HepG2 (cell line): ENCODE results near the gene SAE1. TPM values are rescaled to one million over a fixed set of nuclear protein-coding genes. Genes with fewer than 3 reads are reported as not detected.

Source experiments
- ATAD3A ChIP-seq: sonication (generic); formaldehyde crosslinking; IDR thresholded peaks from 2 replicates; pipeline ENCODE4 v1.4.0; 2020; ENCODE audit warnings: missing genetic modification reagents
- E2F2 ChIP-seq: sonication (generic); formaldehyde crosslinking; IDR thresholded peaks from 2 replicates; pipeline ENCODE4 v1.4.0; 2020; ENCODE audit warnings: missing genetic modification reagents, borderline replicate concordance
- IRF1 ChIP-seq: sonication (generic); formaldehyde crosslinking; IDR thresholded peaks from 2 replicates; pipeline ENCODE4 v1.4.0; 2020; ENCODE audit warnings: low read depth, mild to moderate bottlenecking, missing genetic modification reagents
- MXD3 ChIP-seq: IDR thresholded peaks from 2 replicates; pipeline ENCODE4 v1.6.1; 2016; ENCODE audit warnings: mild to moderate bottlenecking, missing biosample characterization, missing genetic modification reagents
- SP140L ChIP-seq: sonication (generic); formaldehyde crosslinking; IDR thresholded peaks from 2 replicates; pipeline ENCODE4 v1.4.0; 2020; ENCODE audit warnings: missing genetic modification reagents, borderline replicate concordance
- TEAD3 ChIP-seq: optimal IDR thresholded peaks from 2 replicates; pipeline ENCODE3; 2016; ENCODE audit warnings: borderline replicate concordance
- TRIM24 ChIP-seq: sonication (generic); formaldehyde crosslinking; IDR thresholded peaks from 2 replicates; pipeline ENCODE4 v1.8.0; 2022; ENCODE audit warnings: mild to moderate bottlenecking, missing genetic modification reagents
- ZNF577 ChIP-seq: sonication (generic); formaldehyde crosslinking; IDR thresholded peaks from 2 replicates; pipeline ENCODE4 v1.4.0; 2020; ENCODE audit warnings: mild to moderate bottlenecking, low read depth, missing genetic modification reagents, borderline replicate concordance
- ZNF672 ChIP-seq: sonication (generic); formaldehyde crosslinking; IDR thresholded peaks from 2 replicates; pipeline ENCODE4 v1.8.1; 2022; ENCODE audit warnings: missing genetic modification reagents
- polyA plus RNA-seq, 8 experiments: library from polyadenylated mRNA; depleted of rRNA in 3 of 8; stranded (reverse) in 7 of 8; unstranded in 1 of 8; fragments of >200 nt; fragmentation: Illumina TruSeq in 4 of 8; extraction: Trizol in 4 of 8; gene quantifications; 2 replicates each; pipeline versions ENCODE4 v1.2.1 to v1.2.3, GENCODE V29; 2011 to 2016; ENCODE audit warnings: low read depth in 4 of 8, missing spikeins in 1 of 8, mixed read lengths in 1 of 8; ENCODE audit not compliant: insufficient read depth in 1 of 8
- total RNA-seq, 5 experiments: library from RNA; depleted of rRNA; stranded (reverse); fragments of >200 nt; fragmentation: Illumina TruSeq; extraction: Trizol; gene quantifications; 2 replicates each; pipeline ENCODE4 v1.2.3, GENCODE V29; 2016; ENCODE audit warnings: low read depth in 1 of 5
- TF ChIP-seq, protein P1 (sequence below), 2 experiments: fragments of 450-650 bp in 1 of 2; sonication (generic) in 1 of 2; formaldehyde crosslinking in 1 of 2; IDR thresholded peaks; 2 replicates each; pipeline versions ENCODE4 v1.6.1 to v1.8.0; 2016 to 2022; ENCODE audit warnings: antibody characterized with exemption in 1 of 2, mild to moderate bottlenecking in 1 of 2, missing genetic modification reagents in 1 of 2

The SAE1 gene
- total and polyA plus RNA-seq, 2 of the 13 experiments (the other 11 are each of a cell fraction or from before 2014, with no cell fraction given) = 87.6 to 197 TPM

DNA sequence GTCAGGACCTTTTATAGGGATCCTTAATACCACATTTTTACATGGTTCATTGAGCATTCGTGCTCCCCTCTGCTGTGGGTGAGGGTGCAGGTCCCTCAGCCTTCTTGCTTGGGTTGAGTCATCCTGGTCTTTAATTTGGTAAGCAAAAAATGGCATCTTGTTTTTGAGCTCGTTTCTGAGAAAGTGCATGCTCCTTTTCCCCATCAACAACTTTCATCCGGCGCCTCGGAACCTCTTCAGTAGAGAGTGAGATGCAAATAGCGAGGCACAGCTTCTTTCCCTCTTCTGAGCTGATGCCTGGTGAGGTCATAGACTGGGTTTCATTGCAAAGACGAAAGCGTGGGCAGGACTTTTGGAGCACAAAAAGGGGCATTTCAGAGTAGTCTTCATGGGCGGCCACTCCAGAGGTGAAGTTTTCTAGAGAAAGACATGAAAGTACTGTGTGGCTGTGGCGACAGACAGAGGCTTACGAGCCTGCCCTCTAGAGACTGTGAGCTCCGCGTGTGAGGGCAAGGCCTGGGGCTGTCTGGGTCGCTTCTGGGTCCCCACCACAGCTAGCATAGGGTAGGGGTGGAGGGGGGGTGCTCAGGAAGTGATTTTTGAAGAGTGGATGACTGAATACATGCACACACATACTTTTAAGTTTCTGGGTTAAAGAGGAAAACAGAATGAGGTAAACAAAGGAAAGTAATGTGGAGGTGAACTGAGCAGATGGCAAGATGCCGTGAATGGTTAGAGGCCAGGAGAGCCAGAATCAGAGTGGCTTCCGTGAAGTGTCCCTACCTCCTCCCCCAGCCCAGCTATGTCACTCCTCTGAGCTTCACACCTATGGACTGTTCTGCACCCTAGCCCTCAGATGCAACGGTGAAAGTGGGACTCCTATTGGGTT lies 56.1 kb downstream of the SAE1 start (continued):
- TF ChIP-seq, protein P1, sequence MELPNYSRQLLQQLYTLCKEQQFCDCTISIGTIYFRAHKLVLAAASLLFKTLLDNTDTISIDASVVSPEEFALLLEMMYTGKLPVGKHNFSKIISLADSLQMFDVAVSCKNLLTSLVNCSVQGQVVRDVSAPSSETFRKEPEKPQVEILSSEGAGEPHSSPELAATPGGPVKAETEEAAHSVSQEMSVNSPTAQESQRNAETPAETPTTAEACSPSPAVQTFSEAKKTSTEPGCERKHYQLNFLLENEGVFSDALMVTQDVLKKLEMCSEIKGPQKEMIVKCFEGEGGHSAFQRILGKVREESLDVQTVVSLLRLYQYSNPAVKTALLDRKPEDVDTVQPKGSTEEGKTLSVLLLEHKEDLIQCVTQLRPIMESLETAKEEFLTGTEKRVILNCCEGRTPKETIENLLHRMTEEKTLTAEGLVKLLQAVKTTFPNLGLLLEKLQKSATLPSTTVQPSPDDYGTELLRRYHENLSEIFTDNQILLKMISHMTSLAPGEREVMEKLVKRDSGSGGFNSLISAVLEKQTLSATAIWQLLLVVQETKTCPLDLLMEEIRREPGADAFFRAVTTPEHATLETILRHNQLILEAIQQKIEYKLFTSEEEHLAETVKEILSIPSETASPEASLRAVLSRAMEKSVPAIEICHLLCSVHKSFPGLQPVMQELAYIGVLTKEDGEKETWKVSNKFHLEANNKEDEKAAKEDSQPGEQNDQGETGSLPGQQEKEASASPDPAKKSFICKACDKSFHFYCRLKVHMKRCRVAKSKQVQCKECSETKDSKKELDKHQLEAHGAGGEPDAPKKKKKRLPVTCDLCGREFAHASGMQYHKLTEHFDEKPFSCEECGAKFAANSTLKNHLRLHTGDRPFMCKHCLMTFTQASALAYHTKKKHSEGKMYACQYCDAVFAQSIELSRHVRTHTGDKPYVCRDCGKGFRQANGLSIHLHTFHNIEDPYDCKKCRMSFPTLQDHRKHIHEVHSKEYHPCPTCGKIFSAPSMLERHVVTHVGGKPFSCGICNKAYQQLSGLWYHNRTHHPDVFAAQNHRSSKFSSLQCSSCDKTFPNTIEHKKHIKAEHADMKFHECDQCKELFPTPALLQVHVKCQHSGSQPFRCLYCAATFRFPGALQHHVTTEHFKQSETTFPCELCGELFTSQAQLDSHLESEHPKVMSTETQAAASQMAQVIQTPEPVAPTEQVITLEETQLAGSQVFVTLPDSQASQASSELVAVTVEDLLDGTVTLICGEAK (IDR thresholded peaks at IDR 0.05) = no peak
- TF ChIP-seq, protein P1 (CRISPR knock-in tag; IDR thresholded peaks at IDR 0.05) = no peak
- TF ChIP-seq IRF1 (CRISPR knock-in tag) (no peak), ATAD3A (CRISPR knock-in tag) (no peak), MXD3 (CRISPR knock-in tag) (no peak), ZNF672 (CRISPR knock-in tag) (no peak), E2F2 (CRISPR knock-in tag) (no peak), TRIM24 (CRISPR knock-in tag) (no peak), SP140L (CRISPR knock-in tag) (no peak), ZNF577 (CRISPR knock-in tag) (no peak), TEAD3 (CRISPR knock-in tag) (no peak)
